ENCODE data around the gene RNASET2.
A peak's percentile ranks its signal among the peaks of the same experiment; 100 is the strongest.

RNASET2 gene

DNA sequence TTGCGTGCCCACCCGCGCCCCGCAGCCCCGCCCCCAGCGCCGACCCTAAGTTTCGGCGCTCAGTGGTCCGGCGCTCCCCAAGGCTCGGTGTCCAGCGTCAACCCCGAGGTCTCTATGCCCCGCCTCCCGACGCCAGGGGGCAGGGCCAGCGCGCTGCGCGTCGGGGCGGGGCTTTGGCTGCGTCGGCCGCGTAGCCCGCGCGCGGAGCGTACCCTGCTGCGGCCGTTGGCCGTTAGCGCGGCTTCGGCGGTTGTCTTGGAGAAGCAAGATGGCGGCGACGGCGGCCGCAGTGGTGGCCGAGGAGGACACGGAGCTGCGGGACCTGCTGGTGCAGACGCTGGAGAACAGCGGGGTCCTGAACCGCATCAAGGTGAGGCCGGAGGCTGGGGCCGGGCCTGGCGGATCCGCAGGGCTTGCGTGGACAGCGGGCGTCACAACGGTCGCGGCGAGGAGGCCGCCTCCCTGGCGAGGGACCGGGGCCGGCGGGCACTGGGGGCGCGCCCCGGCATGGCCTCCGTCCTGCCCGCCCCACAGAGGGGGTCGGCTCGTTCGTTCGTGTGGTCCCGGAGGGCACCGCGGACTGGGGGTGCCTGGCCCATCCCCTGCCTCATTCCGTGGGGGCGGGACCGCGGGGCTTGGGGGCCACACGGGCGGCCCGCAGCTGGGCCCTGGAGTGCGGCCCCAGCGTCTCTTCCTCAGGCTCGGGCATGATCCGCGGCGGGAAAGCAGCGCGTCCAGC lies 43.0 kb upstream of the RNASET2 start, which contains the start of gene CEP43:
CEP43 (plus strand) TSS at position 253 of the 739 bp plus-strand sequence; CDS start at position 269, 16 bp downstream.
- peak; percentile 84 for ATAC-seq (ENCODE audit: low read depth)
- no peaks in the 10 kb centered on the region for H3K9me3 ChIP-seq (ENCODE audit: severe bottlenecking)
- TF ChIP-seq, protein P1, sequence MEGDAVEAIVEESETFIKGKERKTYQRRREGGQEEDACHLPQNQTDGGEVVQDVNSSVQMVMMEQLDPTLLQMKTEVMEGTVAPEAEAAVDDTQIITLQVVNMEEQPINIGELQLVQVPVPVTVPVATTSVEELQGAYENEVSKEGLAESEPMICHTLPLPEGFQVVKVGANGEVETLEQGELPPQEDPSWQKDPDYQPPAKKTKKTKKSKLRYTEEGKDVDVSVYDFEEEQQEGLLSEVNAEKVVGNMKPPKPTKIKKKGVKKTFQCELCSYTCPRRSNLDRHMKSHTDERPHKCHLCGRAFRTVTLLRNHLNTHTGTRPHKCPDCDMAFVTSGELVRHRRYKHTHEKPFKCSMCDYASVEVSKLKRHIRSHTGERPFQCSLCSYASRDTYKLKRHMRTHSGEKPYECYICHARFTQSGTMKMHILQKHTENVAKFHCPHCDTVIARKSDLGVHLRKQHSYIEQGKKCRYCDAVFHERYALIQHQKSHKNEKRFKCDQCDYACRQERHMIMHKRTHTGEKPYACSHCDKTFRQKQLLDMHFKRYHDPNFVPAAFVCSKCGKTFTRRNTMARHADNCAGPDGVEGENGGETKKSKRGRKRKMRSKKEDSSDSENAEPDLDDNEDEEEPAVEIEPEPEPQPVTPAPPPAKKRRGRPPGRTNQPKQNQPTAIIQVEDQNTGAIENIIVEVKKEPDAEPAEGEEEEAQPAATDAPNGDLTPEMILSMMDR (IDR thresholded peaks at IDR 0.05; ENCODE audit: poor library complexity, severe bottlenecking): no peak
- peaks cover 33% of the 10 kb centered on the region for H3K36me3 ChIP-seq (ENCODE audit: low read depth)
- H3K27me3 ChIP-seq (ENCODE audit: insufficient read depth, poor library complexity, severe bottlenecking): no peaks in the 10 kb centered on the region
- peak; percentile 92 for DNase-seq (ENCODE audit: low spot score)
- peak within 1 kb of the TSS; percentile 69 for H3K27ac ChIP-seq (ENCODE audit: poor library complexity, severe bottlenecking)
- H3K4me3 ChIP-seq (ENCODE audit: severe bottlenecking): peak within 1 kb of the TSS; percentile 81
- H3K4me1 ChIP-seq (ENCODE audit: insufficient read depth, poor library complexity, severe bottlenecking): peaks cover 11% of the 10 kb centered on the region

- DNase-seq (ENCODE audit: low spot score) (peak; percentile 63), ATAC-seq (ENCODE audit: low read depth) (peak; percentile 73)
- H3K4me3 ChIP-seq (ENCODE audit: severe bottlenecking): peak overlapping the region; percentile 81
- H3K9me3 ChIP-seq (ENCODE audit: severe bottlenecking): no peaks in the 10 kb centered on the region
- H3K27me3 ChIP-seq (ENCODE audit: insufficient read depth, poor library complexity, severe bottlenecking): no peaks in the 10 kb centered on the region
- H3K27ac ChIP-seq (ENCODE audit: poor library complexity, severe bottlenecking): peak overlapping the region; percentile 69
- TF ChIP-seq, protein P1 (IDR thresholded peaks at IDR 0.05; ENCODE audit: poor library complexity, severe bottlenecking): peak; percentile 10
- peaks cover 25% of the 10 kb centered on the region for H3K36me3 ChIP-seq (ENCODE audit: low read depth)
- peaks cover 11% of the 10 kb centered on the region for H3K4me1 ChIP-seq (ENCODE audit: insufficient read depth, poor library complexity, severe bottlenecking)
Observed at GRCh38 chr6:166998256-166999144, 42.1 kb upstream of the RNASET2 start.

- Histone ChIP-seq H3K4me1 (ENCODE audit: insufficient read depth, poor library complexity, severe bottlenecking) (peaks cover 11% of the 10 kb centered on the region), H3K27ac (ENCODE audit: poor library complexity, severe bottlenecking) (peak overlapping the region; percentile 69), H3K27me3 (ENCODE audit: insufficient read depth, poor library complexity, severe bottlenecking) (no peaks in the 10 kb centered on the region), H3K36me3 (ENCODE audit: low read depth) (peaks cover 18% of the 10 kb centered on the region), H3K4me3 (ENCODE audit: severe bottlenecking) (peak overlapping the region; percentile 81), H3K9me3 (ENCODE audit: severe bottlenecking) (no peaks in the 10 kb centered on the region)
- ATAC-seq (ENCODE audit: low read depth) (peak; percentile 72), DNase-seq (ENCODE audit: low spot score) (peak; percentile 83)
- TF ChIP-seq, protein P1 (IDR thresholded peaks at IDR 0.05; ENCODE audit: poor library complexity, severe bottlenecking): peak; percentile 33
Observed at GRCh38 chr6:166997768-166998255, 41.5 kb upstream of the RNASET2 start.

GRCh38 chr6:166997348-166997747 lies 41.0 kb upstream of the RNASET2 start:
- H3K27me3 ChIP-seq (ENCODE audit: insufficient read depth, poor library complexity, severe bottlenecking): no peaks in the 10 kb centered on the region
- TF ChIP-seq, protein P1 (IDR thresholded peaks at IDR 0.05; ENCODE audit: poor library complexity, severe bottlenecking): no peak
- DNase-seq (ENCODE audit: low spot score): no peak
- no peak overlapping the region for H3K4me3 ChIP-seq (ENCODE audit: severe bottlenecking)
- no peaks in the 10 kb centered on the region for H3K9me3 ChIP-seq (ENCODE audit: severe bottlenecking)
- H3K27ac ChIP-seq (ENCODE audit: poor library complexity, severe bottlenecking): no peak overlapping the region
- H3K36me3 ChIP-seq (ENCODE audit: low read depth): peaks cover 13% of the 10 kb centered on the region
- no peak for ATAC-seq (ENCODE audit: low read depth)
- H3K4me1 ChIP-seq (ENCODE audit: insufficient read depth, poor library complexity, severe bottlenecking): peaks cover 11% of the 10 kb centered on the region

All from RWPE2 (cell line).